Loucy (cell line): ENCODE results near the gene KLF15.
"Not testable (repeated sequence)": the region's sequence is repeated elsewhere in the genome, so short reads cannot be mapped to it uniquely, and the experiment has no call there.

Experiments
- H2AFZ ChIP-seq: fragments of 200-600 bp; sonication (generic); 2 replicates; pipeline ENCODE4 v1.6.0; 2016; ENCODE audit warnings: antibody characterized with exemption, mild to moderate bottlenecking, low read length, moderate library complexity
- H3F3A ChIP-seq: fragments of 200-600 bp; 2 replicates; pipeline ENCODE4 v1.6.0; 2016; ENCODE audit warnings: antibody characterized with exemption, low read depth, mild to moderate bottlenecking
- H3K27me3 ChIP-seq: fragments of 200-600 bp; sonication (generic); 2 replicates; pipeline ENCODE4 v1.6.1; 2014; ENCODE audit warnings: low read length, mild to moderate bottlenecking; ENCODE audit not compliant: insufficient read depth, poor library complexity, severe bottlenecking
- H3K36me3 ChIP-seq: fragments of 200-600 bp; sonication (generic); 2 replicates; pipeline ENCODE4 v1.6.1; 2016; ENCODE audit warnings: low read length; ENCODE audit not compliant: insufficient read depth
- H3K4me1 ChIP-seq: fragments of 200-600 bp; sonication (generic); 2 replicates; pipeline ENCODE4 v1.5.1; 2014; ENCODE audit warnings: low read length, mild to moderate bottlenecking; ENCODE audit not compliant: insufficient read depth, poor library complexity, severe bottlenecking
- H3K4me2 ChIP-seq: fragments of 200-600 bp; sonication (generic); 2 replicates; pipeline ENCODE4 v1.6.0; 2014; ENCODE audit warnings: antibody characterized with exemption, low read length, low read depth, mild to moderate bottlenecking; ENCODE audit not compliant: poor library complexity, severe bottlenecking
- H3K4me3 ChIP-seq: fragments of 200-600 bp; sonication (generic); 2 replicates; pipeline ENCODE4 v1.5.1; 2014; ENCODE audit warnings: low read length, mild to moderate bottlenecking, mixed read lengths; ENCODE audit not compliant: poor library complexity, severe bottlenecking
- H3K79me2 ChIP-seq: fragments of 200-600 bp; sonication (generic); 2 replicates; pipeline ENCODE4 v1.6.1; 2014; ENCODE audit warnings: low read length; ENCODE audit not compliant: insufficient read depth
- H3K9ac ChIP-seq: fragments of 200-600 bp; sonication (generic); 2 replicates; pipeline ENCODE4 v1.6.0; 2014; ENCODE audit warnings: mild to moderate bottlenecking, low read depth, low read length, moderate library complexity; ENCODE audit not compliant: poor library complexity, severe bottlenecking
- H3K9me2 ChIP-seq: fragments of 200-600 bp; sonication (generic); replicated peaks from 2 replicates; pipeline ENCODE4 v1.6.1; 2016; ENCODE audit warnings: low read depth, low read length, mixed read lengths
- H3K9me3 ChIP-seq: fragments of 200-600 bp; sonication (generic); 2 replicates; pipeline ENCODE4 v1.6.1; 2014; ENCODE audit warnings: mild to moderate bottlenecking, antibody characterized with exemption, low read length, low read depth; ENCODE audit not compliant: insufficient read depth
- H4K20me1 ChIP-seq: fragments of 200-600 bp; sonication (generic); 2 replicates; pipeline ENCODE4 v1.6.0; 2014; ENCODE audit warnings: antibody characterized with exemption, low read length, mild to moderate bottlenecking; ENCODE audit not compliant: insufficient read depth, poor library complexity, severe bottlenecking
- EZH2phosphoT487 ChIP-seq: fragments of 200-600 bp; IDR thresholded peaks from 2 replicates; pipeline ENCODE4 v1.6.1; 2018; ENCODE audit warnings: antibody characterized with exemption, mild to moderate bottlenecking, moderate library complexity, borderline replicate concordance
- TF ChIP-seq, protein P1 (sequence below): fragments of 200-600 bp; sonication (generic); conservative IDR thresholded peaks from 2 replicates; pipeline ENCODE4 v1.5.1; 2014; ENCODE audit warnings: mild to moderate bottlenecking, antibody characterized with exemption, low read length

KLF15 gene

DNA sequence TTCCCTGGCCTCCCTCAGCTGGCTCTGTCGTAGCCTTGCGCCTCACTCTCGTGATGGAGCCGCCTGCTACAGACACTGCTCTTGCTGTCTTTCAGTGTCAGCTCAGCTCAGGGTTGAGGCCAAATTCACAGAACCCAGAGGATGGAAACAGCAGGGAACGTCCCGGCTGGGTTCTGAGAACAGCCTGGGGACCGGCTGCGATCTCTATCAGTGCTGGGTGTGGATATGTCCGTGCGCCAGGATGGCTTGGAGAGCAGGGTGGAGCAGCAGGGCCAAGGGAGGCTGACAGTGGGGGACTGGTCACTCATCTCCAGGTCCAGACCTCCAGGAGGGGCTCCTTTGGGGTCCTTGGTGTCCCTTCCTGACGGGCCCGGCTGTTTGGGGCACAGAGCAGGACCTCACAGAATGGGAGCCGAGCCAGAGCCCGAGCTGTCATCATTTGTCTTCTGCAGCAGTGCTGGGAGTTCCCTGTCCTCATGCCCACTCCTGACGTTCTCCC is 18.4 kb downstream of the KLF15 start:
- H4K20me1 ChIP-seq = no peaks in the 10 kb centered on the region
- H3K27me3 ChIP-seq = no peaks in the 10 kb centered on the region
- no peak for TF ChIP-seq EZH2phosphoT487
- no peaks in the 10 kb centered on the region for H3F3A ChIP-seq
- H3K79me2 ChIP-seq = no peaks in the 10 kb centered on the region
- no peak overlapping the region for H2AFZ ChIP-seq
- no peak overlapping the region for H3K9ac ChIP-seq
- H3K9me2 ChIP-seq = no peaks in the 10 kb centered on the region
- no peak overlapping the region for H3K4me2 ChIP-seq
- H3K4me1 ChIP-seq = no peaks in the 10 kb centered on the region
- no peak overlapping the region for H3K4me3 ChIP-seq
- no peaks in the 10 kb centered on the region for H3K36me3 ChIP-seq
- H3K9me3 ChIP-seq = no peaks in the 10 kb centered on the region

- Histone ChIP-seq H3K9ac (no peak overlapping the region), H4K20me1 (no peaks in the 10 kb centered on the region), H3K9me3 (no peaks in the 10 kb centered on the region), H3K79me2 (no peaks in the 10 kb centered on the region), H2AFZ (no peak overlapping the region), H3K9me2 (no peaks in the 10 kb centered on the region), H3F3A (no peaks in the 10 kb centered on the region), H3K36me3 (no peaks in the 10 kb centered on the region), H3K4me2 (no peak overlapping the region), H3K4me1 (no peaks in the 10 kb centered on the region), H3K27me3 (no peaks in the 10 kb centered on the region), H3K4me3 (no peak overlapping the region)
- no peak for TF ChIP-seq EZH2phosphoT487
- TF ChIP-seq, protein P1, sequence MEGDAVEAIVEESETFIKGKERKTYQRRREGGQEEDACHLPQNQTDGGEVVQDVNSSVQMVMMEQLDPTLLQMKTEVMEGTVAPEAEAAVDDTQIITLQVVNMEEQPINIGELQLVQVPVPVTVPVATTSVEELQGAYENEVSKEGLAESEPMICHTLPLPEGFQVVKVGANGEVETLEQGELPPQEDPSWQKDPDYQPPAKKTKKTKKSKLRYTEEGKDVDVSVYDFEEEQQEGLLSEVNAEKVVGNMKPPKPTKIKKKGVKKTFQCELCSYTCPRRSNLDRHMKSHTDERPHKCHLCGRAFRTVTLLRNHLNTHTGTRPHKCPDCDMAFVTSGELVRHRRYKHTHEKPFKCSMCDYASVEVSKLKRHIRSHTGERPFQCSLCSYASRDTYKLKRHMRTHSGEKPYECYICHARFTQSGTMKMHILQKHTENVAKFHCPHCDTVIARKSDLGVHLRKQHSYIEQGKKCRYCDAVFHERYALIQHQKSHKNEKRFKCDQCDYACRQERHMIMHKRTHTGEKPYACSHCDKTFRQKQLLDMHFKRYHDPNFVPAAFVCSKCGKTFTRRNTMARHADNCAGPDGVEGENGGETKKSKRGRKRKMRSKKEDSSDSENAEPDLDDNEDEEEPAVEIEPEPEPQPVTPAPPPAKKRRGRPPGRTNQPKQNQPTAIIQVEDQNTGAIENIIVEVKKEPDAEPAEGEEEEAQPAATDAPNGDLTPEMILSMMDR = no peak
Observed at GRCh38 chr3:126337980-126338651, 19.1 kb downstream of the KLF15 start.

DNA sequence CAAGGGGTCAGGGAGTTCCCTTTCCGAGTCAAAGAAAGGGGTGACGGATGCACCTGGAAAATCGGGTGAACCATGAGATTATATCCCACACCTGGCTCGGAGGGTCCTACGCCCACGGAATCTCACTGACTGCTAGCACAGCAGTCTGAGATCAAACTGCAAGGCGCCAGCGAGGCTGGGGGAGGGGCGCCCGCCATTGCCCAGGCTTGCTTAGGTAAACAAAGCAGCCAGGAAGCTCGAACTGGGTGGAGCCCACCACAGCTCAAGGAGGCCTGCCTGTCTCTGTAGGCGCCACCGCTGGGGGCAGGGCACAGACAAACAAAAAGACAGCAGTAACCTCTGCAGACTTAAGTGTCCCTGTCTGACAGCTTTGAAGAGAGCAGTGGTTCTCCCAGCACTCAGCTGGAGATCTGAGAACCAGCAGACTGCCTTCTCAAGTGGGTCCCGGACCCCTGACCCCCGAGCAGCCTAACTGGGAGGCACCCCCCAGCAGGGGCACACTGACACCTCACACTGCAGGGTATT is 25.3 kb downstream of the KLF15 start:
- H2AFZ ChIP-seq, H3F3A ChIP-seq, H4K20me1 ChIP-seq: not testable (repeated sequence)

DNA sequence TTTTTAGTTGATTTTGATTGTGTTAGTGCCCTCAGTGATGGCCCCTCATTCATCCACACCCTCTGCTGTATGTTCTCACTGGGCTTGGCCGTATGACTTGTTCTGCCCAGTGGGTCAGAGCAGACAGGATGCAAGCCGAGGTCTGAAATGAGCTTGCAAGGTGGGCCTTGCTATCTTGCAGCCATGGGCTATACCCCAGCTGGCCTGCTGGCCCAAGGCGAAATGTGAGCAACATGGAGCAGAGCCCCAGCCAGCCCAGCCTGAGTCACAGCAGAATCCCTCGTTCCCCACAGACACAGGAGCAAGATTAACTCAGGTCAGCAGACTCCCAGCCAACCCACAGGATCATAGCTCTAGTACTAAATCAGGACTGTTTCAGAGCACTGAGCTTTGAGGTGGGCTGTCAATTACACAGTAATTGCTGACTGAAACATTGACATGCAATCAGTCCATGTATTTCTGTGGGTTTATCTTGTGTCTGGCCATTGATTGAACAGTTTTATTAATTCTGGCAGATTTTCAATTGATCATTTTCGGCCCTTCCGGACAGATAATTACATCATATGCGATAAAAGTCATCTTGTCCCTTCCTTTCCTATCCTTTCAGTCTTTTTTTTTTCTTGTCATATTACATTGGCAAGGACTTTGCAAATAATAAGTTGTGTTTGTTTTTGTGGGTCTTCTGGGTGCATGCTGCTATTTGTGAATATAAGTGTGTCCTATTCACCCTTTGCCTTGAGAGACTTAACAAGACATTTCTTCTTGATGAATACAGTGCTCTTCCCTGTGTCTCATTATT is 27.1 kb downstream of the KLF15 start:
- H3K9me2 ChIP-seq = no peaks in the 10 kb centered on the region
- no peak overlapping the region for H3K4me3 ChIP-seq
- no peaks in the 10 kb centered on the region for H3F3A ChIP-seq
- H4K20me1 ChIP-seq = no peaks in the 10 kb centered on the region
- H3K9ac ChIP-seq = no peak overlapping the region
- H3K4me2 ChIP-seq = no peak overlapping the region
- no peak for TF ChIP-seq EZH2phosphoT487
- TF ChIP-seq, protein P1 = no peak
- H2AFZ ChIP-seq = no peak overlapping the region
- H3K79me2 ChIP-seq = no peaks in the 10 kb centered on the region
- H3K4me1 ChIP-seq = no peaks in the 10 kb centered on the region
- H3K9me3 ChIP-seq = peaks cover 17% of the 10 kb centered on the region; the same call in 1 of the 2 replicates
- H3K27me3 ChIP-seq = no peaks in the 10 kb centered on the region
- no peaks in the 10 kb centered on the region for H3K36me3 ChIP-seq

More for the DNA sequence above, 25.3 kb downstream of the KLF15 start:
- H3K4me3 ChIP-seq, H3K79me2 ChIP-seq, H3K9ac ChIP-seq, H3K36me3 ChIP-seq, H3K4me2 ChIP-seq, H3K4me1 ChIP-seq, H3K9me2 ChIP-seq, H3K27me3 ChIP-seq: not testable (repeated sequence)
- H3K9me3 ChIP-seq = peaks cover 17% of the 10 kb centered on the region; the same call in 1 of the 2 replicates
